Measurements from ENCODE around the gene REM1. TPM values are rescaled to one million over a fixed set of nuclear protein-coding genes. Genes with fewer than 3 reads are reported as not detected.

REM1 gene
- total RNA-seq, 1 donor from 2014 or later: not detected

DNA sequence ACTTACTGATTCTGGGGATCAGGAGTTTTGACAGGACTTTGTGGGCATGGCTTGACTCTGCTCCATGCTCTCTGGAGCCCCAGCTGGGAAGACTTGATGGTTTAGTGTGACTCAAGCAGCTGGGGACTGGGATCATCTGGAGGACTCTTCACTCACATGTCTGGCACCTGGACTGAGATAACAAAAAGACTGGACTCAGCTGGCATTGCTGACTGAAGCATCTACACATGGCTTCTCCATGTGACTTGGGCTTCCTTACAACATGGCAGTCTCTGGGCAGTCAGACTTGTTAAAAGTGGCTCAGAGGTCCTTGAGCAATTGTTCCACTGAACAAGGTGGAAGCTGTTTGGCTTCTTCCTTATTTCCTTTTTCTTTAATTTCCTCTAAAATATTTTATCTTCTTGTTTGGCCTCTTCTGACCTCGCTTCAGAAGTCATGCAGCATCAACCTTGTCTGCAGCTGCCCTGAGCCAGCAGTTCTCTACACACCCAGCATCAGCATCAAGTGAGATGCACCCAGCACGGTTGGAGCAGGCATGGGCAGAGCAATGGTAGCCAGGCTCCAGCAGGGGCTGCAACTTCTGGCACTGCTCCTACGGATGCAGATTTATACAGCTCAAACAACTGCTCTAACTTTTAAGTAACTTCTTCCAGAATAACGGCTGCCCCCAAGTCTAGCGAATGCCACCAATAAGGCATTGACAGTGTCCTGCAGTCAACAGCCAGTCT lies 33.6 kb downstream of the REM1 start:
- Mint-ChIP-seq H3K4me3 (no peak overlapping the region), H3K9me3 (peaks cover 4% of the 10 kb centered on the region), H3K27ac (no peak overlapping the region), H3K36me3 (no peaks in the 10 kb centered on the region), H3K27me3 (ENCODE audit: insufficient read depth, low read depth) (peaks cover 4% of the 10 kb centered on the region), H3K4me1 (no peaks in the 10 kb centered on the region)
- no peaks in the 10 kb centered on the region for H4K20me1 ChIP-seq (ENCODE audit: low read depth)
- no peaks in the 10 kb centered on the region for H3K27me3 ChIP-seq
- no peak for TF ChIP-seq CTCF (IDR thresholded peaks at IDR 0.05)
- no peak for TF ChIP-seq EZH2 (IDR thresholded peaks at IDR 0.05)
- no peak for TF ChIP-seq EZH2phosphoT487 (IDR thresholded peaks at IDR 0.05)
- no peak overlapping the region for H3K4me2 ChIP-seq
- H3K27ac ChIP-seq: no peak overlapping the region
- H3K4me1 ChIP-seq: no peaks in the 10 kb centered on the region
- no peak overlapping the region for H3K4me3 ChIP-seq
- no peak overlapping the region for H2AFZ ChIP-seq (replicated peaks)
- no peak for DNase-seq (ENCODE audit: low spot score)
- peaks cover under 1% of the 10 kb centered on the region for H3F3A ChIP-seq (ENCODE audit: low read depth)
- H3K9me3 ChIP-seq (ENCODE audit: low read depth): no peaks in the 10 kb centered on the region
- no peak overlapping the region for H3K9ac ChIP-seq
- H3K79me2 ChIP-seq (ENCODE audit: low read depth): no peaks in the 10 kb centered on the region
- no peaks in the 10 kb centered on the region for H3K36me3 ChIP-seq

DNA sequence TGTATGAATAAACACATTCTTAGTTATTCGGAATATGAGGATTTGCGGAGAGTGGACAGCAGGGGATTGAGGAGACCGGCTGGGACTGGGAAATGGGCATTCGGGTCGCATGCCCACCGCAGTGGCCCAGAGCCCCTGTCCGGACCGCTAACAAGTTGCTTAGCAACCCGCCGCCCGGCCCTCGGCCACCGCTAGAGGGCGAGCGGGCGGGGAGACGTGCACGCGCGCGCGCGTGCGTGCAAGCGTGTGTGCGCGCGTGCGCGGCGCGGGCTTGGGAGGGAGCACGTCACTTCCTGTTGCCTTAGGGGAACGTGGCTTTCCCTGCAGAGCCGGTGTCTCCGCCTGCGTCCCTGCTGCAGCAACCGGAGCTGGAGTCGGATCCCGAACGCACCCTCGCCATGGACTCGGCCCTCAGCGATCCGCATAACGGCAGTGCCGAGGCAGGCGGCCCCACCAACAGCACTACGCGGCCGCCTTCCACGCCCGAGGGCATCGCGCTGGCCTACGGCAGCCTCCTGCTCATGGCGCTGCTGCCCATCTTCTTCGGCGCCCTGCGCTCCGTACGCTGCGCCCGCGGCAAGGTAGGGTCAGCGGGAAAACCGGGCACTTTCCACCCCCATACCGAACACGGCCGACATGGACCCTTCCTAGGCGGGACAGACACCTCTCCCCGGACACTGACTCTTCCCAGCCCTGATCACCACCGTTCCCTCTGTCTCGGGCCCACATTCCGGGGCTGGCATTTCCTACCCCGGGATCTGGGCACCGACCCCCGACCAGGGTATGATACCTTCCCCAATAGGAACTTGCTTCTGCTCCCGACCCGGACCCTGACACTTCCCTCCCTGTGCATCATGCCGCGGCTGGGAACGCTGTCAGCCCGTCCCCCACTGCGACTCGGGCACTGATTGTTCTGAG lies 39.3 kb downstream of the REM1 start, which contains the start of gene HM13:
Gene HM13 (plus strand): TSS at position 289 of the 918 bp plus-strand sequence. CDS start 110 bp downstream, at position 399.
- Mint-ChIP-seq H3K36me3 (peaks cover 2% of the 10 kb centered on the region), H3K4me1 (no peaks in the 10 kb centered on the region), H3K27ac (no peak within 1 kb of the TSS), H3K9me3 (no peaks in the 10 kb centered on the region), H3K4me3 (peak within 1 kb of the TSS; percentile 84), H3K27me3 (ENCODE audit: insufficient read depth, low read depth) (peaks cover 2% of the 10 kb centered on the region)
- Histone ChIP-seq H3K4me1 (peaks cover 19% of the 10 kb centered on the region), H3F3A (ENCODE audit: low read depth) (peaks cover 4% of the 10 kb centered on the region), H3K27ac (no peak within 1 kb of the TSS), H3K36me3 (no peaks in the 10 kb centered on the region), H3K9ac (peak within 1 kb of the TSS; percentile 64), H4K20me1 (ENCODE audit: low read depth) (peaks cover 21% of the 10 kb centered on the region), H3K27me3 (no peaks in the 10 kb centered on the region), H3K79me2 (ENCODE audit: low read depth) (peaks cover 50% of the 10 kb centered on the region), H3K9me3 (ENCODE audit: low read depth) (no peaks in the 10 kb centered on the region), H3K4me2 (peak within 1 kb of the TSS; percentile 97), H3K4me3 (peak within 1 kb of the TSS; percentile 83), H2AFZ (replicated peaks) (peak within 1 kb of the TSS; percentile 66)
- peak; percentile 99 for DNase-seq (ENCODE audit: low spot score)
- TF ChIP-seq EZH2phosphoT487 (IDR thresholded peaks at IDR 0.05) (no peak), CTCF (IDR thresholded peaks at IDR 0.05) (peak; percentile 98)

GRCh38 chr20:31515072-31515774 lies 40.1 kb downstream of the REM1 start:
- H3K79me2 ChIP-seq (ENCODE audit: low read depth): peaks cover 58% of the 10 kb centered on the region
- peaks cover 19% of the 10 kb centered on the region for H3K4me1 ChIP-seq
- no peaks in the 10 kb centered on the region for H3K9me3 ChIP-seq (ENCODE audit: low read depth)
- no peaks in the 10 kb centered on the region for H3K9me3 Mint-ChIP-seq
- no peaks in the 10 kb centered on the region for H3K4me1 Mint-ChIP-seq
- peaks cover 23% of the 10 kb centered on the region for H4K20me1 ChIP-seq (ENCODE audit: low read depth)
- no peaks in the 10 kb centered on the region for H3K36me3 ChIP-seq
- no peak overlapping the region for H3K4me3 Mint-ChIP-seq
- TF ChIP-seq EZH2 (IDR thresholded peaks at IDR 0.05) (no peak), CTCF (IDR thresholded peaks at IDR 0.05) (no peak), EZH2phosphoT487 (IDR thresholded peaks at IDR 0.05) (no peak)
- no peak overlapping the region for H3K27ac ChIP-seq
- H3K27ac Mint-ChIP-seq: no peak overlapping the region
- DNase-seq (ENCODE audit: low spot score): no peak
- peaks cover 2% of the 10 kb centered on the region for H3K27me3 Mint-ChIP-seq (ENCODE audit: insufficient read depth, low read depth)
- peak overlapping the region; percentile 97 for H3K4me2 ChIP-seq
- peak overlapping the region; percentile 64 for H3K9ac ChIP-seq
- H3F3A ChIP-seq (ENCODE audit: low read depth): peaks cover 4% of the 10 kb centered on the region
- peak overlapping the region; percentile 83 for H3K4me3 ChIP-seq
- peaks cover 3% of the 10 kb centered on the region for H3K36me3 Mint-ChIP-seq
- no peaks in the 10 kb centered on the region for H3K27me3 ChIP-seq
- no peak overlapping the region for H2AFZ ChIP-seq (replicated peaks)
